Left hindlimb (tissue), 1 donor: ENCODE measurements around the gene SH3BP4.
"Not testable (repeated sequence)": the region's sequence is repeated elsewhere in the genome, so short reads cannot be mapped to it uniquely, and the experiment has no call there.

Experiments used
- DNase-seq: peaks from one replicate; pipeline ENCODE4 v3.0.0-alpha.2; 2018

SH3BP4 gene

DNA sequence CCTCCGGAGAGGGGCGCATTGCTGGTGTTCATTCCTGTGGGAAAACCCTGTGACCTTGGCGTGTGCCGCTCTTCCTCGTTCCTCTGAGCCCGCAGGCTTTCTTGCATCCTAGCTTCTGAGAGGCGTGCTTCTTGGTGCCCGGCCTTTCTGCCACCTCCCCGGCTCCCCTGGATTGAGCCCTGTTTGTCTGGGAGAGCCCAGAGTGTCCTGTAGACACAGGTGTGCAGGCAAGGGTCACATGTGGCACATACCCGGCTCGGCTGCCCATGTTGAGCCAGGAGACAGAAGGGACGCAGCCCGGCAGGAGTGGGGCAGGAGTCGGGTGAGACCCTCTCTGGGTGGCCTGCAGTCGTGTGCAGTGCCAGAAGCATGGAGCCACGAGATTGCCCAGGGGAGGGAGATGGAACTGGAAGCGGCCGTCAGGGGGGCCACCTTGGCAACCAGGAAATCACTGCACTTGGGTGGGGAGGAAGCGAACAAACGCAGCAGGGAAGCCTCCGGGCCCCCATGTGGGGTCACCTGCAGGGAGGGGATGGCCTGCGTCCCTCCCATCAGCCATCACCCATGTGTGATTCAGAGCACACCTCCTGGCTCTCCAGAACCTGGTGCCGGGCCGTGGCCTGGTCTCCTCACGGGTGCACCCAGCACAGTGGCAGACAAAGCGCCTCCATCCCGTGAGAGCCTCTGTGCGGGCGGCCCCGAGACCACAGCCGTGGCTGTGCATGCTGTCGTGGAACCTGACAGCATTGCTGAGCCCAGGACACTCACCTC, 92.9 kb downstream of the SH3BP4 start:
- DNase-seq = no peak

DNA sequence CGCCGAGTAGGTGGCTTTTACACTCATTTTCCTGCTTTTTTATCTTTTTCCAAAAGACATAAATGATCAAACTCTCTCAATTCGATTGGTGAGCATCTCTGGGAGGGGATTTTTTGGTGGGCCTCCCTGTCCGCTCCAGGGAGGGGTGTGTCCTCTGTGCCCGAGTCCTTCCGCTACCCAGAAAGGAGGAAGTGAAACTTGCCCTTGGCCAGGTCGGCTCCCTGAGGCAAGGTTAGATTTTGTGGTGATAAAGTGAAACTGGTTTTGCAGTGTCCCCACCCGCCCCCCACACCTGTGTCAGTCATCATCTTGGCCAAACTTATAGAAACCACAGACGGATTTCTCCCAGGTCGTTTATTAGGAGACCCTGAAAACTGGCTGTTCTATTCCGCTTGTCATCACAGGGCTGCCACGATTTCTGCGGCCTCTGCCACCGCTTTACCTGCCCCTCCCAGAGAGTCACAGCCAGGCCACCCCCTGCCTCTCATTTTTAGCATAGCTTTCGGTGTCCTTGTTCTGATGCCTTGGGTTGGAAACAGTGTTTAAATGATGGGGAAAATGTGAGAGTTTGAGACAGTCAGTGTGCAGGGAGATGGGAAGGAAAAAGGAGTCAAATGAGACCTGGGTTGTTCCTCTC, 93.6 kb downstream of the SH3BP4 start:
- DNase-seq = no peak

DNA sequence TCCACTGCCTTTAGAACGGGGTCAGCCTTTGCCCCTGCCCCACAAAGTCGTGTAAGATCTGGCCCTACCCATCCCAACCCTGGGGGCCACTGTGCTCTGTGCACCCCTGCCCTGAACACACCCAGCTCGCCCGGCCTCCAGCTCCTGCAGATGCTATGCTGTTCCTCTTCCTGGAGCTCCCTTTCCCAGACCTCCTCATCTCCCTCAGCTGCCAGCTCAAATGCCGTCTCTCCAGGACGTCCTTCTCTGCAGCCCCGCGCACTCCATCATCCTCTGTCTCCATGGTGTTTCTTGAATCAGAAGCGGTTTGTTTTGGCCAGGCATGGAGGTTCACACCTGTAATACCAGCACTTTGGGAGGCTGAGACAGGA, 94.1 kb downstream of the SH3BP4 start:
- no peak for DNase-seq

DNA sequence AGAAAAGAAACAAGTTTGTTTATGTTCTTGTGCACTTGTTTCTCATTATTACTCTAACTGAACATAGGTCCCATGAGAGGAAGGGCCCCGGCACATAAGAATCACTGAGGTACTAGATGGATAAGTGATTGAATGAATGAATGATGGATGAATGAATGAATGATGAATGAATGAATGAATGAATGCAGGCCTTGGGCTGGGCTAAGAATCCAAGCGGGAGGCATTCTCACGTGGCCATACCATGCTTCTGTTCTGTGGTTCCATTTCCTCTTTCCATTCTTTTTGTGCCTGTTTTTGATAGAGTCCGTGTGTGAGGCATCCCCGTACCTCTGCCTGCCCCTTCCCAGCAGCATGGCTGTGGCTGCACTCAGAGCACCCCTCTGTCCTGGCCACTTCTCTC, 94.8 kb downstream of the SH3BP4 start:
- no peak for DNase-seq

DNA sequence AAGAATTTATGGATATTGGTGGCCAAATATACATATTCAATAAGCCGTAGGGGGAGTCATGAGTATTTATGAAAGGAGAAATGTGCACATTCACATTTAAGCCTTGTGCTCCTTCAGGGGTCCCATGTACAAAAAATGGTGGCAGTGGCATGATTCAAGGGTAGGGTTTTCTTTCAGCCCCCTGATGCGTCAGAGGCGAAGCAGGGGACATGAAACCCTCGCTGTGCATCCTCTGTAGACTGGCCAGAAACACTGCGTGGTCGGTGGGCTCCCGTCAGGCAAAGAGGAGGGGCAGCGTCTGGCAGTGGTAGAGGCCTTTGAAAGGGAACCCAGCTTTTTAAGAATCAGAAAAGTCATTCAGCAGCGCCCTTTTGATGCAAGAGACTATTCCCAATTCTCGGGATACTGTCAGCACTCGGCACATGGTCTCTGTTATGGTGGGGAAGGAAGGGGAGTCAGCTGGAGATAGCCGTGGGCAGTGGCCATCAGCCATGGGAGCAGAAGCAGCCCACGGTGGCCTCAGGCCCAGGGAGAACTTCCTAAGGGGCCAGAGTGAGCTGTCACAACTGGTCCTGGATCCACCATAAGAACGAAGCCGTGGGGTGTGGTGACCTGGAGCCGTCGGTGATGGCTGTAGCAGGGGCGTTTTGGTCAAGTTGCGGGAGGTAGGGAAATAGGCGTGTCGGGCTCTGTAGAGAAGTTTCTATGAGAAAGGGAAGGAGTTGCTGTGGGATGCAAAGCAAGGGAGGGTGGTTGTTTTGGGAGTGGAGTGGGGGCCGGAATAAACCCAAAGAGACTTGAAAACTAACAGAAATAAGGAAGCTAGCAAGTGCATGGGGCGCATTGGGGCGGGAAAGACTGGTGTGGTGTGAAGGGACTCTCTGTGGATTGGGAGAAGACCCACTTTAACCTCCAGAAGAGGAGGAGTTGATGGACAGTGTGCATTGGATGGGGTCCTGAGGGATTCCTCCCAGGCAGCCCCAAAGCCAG, 95.6 kb downstream of the SH3BP4 start:
- no peak for DNase-seq

DNA sequence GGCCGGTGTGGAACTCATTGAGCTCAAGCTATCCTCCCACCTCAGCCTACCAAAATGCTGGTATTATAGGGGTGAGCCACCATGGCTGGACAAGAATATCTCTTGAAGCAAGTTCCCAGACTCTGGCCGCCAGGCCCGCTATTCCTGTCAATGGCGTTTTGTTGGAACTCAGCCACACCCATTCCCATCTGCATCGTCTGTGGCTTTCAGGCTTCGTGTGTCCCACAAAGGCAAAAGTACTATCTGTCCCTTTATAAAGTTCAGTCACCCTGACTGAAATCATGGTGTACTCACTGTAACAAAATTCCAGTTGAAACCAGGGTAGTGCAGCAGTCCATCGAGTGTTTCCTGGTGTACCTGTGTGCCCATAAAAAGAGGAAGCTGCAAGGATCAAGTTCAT, 96.7 kb downstream of the SH3BP4 start:
- DNase-seq = no peak

DNA sequence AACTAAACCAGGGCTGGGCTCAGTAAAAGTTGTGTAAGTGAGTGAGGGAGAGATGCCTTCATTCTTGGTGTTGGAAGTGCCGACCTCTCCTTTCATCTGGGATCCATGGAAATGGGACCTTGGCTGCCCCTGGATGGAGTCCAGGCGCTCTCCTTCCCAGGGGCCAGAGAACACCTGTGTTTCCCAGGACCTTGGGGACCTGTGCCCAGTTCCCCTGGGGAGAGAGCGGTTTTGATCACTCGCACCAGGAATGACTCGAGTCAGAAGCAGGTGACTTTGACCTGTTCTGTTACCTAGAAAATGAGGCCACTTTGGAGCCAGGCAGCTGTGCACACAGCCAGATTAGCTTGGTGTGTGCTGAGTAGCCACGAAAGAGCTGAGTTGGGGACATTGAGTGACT, 97.3 kb downstream of the SH3BP4 start:
- DNase-seq = no peak

DNA sequence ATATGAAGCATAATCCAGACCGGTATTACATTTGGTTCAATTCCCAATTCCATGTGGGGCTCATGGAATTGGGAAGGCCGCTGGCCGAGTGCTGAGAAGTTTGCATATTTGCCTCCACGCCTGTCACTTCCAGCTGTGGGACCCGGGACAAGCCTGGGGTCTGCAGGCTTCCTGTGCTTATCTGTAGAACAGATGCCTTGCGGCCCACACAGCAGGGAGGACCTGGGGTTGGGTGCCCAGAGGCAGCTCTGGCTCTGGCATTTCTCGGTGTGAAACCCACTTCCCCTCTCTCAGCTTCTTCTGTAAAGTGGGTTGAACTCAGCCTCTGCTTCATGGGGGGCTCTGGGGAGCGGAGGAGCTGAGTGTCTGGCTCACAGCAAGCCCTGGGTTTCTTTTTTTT, 97.9 kb downstream of the SH3BP4 start:
- DNase-seq = no peak

DNA sequence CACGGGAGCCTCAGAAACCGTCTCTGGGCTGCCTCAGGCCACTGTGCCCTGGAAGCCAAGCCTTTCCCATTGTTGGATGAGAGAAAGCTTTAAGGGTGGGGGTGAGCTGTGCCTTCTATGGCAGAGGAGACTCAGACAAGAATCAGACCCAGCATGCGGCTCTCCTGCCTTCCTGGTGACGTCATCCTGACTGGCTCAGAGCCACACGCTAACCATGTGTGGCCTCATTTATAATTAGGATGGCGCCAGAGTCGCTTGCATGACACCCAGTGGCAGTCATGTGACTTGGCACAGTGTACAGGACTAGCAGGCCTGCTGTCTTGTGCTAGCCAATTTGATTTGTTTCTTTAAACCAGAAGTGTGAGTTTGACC, 99.1 kb downstream of the SH3BP4 start:
- DNase-seq = peak; percentile 87

DNA sequence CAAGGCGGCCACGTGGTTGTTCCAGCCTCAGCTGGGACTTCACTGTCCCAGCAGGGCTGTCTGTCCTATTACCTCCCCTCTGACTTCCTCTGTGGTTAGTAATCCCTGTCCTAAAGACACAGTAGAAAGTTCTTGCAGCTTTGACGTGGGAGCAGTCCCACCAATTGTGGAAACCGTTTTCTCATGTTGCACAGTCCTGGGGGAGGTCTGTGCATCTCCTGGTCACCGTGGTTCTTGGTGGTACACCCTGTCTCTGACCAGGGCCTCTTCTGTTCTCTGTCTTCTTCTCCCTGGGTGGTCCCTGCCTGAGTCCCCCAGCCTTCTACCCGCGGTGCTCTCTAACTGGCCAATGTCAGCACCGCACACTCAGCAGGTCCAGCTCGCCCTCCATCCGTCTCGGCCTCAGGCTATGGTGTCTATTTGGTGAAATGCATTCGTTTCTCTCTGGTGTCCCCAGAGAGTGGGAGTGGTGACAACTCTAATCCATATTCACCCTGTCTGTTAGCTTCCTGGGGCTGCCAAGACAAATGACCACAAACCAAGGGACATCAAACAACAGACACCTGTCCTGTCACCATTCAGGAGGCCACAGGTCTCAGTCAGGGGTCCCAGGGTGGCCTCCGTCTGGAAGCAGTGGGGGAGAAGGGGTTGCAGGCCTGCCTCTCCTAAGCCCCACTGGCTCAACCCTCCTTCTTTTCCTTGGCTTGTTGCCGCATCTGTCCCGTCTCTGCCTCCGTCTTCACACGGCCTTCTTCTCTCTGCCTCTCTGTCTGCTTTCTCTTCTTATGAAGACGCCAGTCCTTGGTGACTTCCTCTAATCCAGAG, 99.8 kb downstream of the SH3BP4 start:
- DNase-seq = no peak

DNA sequence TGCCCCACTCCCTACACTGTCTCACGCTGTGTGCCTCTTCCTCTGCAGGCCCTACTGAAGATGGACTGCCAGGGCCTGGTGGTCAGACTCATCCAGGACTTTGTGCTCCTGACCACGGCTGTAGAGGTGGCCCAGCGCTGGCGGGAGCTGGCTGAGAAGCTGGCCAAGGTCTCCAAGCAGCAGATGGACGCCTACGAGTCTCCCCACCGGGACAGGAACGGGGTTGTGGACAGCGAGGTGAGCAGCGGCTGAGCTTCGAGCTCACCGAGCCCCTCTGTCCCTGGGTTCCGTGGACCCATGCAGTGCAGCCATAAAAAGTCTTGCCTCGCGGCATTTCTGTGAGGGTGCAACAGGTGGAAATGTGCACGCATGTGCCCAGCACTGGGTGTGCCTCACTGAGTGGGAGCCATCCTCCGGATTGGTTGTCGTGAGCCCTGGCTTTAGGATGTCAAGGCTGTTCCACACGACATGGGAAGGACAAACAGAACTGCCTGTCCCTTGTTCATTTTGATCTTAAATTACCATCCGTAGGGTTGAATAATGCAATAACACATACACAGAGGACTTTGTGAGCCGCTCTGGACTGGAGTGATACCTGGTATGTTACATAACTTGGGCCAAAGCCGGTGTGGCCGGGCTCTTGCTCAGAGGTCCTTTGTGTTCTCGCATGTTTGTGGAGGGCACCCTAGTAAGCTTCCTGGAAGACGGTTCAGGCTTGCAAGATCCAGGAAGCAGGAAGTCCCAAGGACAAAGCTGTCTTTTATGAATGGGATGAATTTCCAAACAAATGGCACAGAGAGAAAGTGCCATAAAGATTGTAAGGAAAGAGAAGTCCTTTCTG, 100.9 kb downstream of the SH3BP4 start:
- DNase-seq = no peak

DNA sequence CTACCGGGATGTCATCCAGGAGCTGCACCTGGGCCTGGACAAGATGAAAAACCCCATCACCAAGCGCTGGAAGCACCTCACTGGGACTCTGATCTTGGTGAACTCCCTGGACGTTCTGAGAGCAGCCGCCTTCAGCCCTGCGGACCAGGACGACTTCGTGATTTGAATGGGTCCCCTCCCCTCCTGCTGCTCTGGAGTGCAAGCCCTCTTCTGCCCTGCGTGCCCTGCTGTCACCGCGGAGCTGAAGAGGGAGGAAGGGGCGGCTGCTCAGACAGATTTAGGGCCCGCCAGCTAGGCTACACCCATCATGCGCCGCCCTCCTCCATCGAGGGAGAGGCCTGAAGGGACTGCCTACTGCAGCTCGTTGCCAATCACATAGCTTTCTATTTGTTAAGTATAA, 101.8 kb downstream of the SH3BP4 start:
- no peak for DNase-seq

DNA sequence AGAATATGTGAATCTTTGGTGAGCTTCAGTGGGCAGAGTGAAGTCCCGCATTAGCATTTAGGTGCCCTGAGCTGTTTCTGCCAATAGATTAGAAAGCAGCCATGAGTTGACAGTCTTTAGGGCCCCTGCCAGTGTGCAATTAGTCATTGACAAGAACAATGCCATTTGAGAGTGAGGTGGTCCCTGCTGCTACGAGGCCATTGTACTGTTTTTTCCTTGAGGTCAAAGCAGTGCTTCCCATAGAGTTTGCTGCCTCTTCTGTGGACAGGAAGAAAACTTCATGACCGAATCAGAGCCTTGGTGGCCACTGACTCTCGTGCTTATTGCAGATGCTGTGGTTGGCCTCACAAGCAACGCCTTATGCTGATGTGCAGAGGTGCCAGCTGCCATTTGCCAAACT, 102.7 kb downstream of the SH3BP4 start:
- DNase-seq = no peak

DNA sequence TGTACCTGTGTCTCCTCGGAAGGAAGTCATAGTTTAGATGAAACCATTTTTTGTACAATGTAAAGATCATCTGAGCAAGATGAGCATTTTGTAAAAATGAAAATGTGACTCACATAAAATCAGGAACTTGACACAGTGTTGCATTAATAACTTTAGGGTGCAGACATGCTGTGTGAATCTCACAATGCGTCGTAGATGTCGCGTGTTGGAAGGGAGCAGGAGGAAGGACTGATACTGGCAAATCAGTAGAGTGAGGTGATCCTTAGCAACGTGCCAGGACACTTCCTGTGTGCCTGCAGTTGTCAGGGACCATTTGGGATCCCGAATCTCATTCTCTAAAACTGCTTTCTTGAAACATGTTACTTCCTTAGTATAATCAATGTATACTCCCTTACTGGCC, 103.1 kb downstream of the SH3BP4 start:
- DNase-seq = no peak

DNA sequence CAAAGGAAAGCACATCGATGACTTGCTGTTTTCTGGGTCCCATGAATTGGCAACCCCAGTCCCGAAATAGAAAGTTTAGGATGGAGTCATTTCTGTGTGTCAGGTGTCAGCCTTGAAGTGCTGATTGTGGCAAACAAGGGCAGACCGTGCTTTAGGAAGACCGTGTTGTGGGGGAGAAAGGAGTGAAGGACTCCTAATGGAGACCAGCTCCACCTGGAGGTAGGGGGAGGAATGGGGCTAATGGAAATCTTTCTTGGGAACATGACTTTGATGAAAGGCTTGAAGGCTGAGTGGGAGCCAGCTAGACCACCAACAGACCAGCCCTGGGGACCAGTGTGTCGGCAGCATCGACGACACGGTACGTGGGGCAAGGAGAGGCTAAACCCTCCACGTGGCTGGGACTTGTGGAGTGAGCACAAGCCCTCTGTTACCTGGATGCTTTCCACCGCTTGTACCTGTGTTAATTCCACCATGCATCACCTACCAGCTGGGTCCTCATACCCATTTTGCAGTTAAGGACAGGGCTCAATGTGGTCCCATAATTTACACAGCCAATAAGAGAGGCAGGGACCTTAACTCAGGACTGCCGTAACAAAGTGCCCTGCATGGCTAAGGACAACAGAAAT, 104.2 kb downstream of the SH3BP4 start:
- DNase-seq = no peak

DNA sequence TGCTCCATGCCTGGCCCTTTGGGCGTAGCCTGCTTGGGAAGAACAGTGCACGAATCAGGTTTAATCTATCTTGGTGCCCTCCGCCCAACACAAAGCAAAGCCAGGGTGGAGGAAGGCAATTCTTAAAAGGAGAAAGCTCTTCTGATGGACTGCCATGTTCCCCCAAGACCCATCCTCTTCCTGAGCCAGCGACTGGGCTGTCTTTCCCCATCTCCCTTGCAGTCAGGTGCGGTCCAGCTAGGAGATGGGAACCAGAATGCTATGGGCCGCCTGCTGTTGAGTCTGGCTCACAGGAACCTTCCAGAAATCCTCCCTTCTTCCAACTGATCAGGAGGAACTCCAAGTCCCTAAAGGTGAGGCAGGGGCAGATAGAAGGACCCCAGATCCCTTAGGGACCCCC, 105.0 kb downstream of the SH3BP4 start:
- no peak for DNase-seq

DNA sequence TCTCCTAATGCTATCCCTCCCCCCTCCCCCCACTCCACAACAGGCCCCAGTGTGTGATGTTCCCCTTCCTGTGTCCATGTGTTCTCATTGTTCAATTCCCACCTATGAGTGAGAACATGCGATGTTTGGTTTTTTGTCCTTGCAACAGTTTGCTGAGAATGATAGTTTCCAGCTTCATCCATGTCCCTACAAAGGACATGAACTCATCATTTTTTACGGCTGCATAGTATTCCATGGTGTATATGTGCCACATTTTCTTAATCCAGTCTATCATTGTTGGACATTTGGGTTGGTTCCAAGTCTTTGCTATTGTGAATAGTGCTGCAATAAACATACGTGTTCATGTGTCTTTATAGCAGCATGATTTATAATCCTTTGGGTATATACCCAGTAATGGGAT, 105.8 kb downstream of the SH3BP4 start:
- not testable (repeated sequence) for DNase-seq

DNA sequence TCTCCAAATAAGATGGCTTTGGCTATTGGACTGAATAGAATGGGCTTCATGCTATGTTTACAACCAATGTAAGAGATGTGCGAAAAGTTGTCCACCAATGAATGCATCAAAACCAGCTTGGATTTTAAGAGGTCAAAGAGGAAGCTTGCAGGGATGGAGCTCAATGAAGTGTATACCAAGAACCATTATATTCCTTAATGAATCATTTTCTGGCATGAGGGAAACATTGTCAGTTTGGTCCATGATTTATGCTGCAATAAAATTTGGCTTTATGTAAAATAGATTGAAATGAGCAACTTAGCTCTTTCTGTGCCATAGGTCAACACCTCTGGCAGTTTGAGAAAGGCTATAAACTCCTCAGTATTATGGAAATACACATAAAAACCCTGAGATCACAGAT, 107.3 kb downstream of the SH3BP4 start:
- DNase-seq = no peak

DNA sequence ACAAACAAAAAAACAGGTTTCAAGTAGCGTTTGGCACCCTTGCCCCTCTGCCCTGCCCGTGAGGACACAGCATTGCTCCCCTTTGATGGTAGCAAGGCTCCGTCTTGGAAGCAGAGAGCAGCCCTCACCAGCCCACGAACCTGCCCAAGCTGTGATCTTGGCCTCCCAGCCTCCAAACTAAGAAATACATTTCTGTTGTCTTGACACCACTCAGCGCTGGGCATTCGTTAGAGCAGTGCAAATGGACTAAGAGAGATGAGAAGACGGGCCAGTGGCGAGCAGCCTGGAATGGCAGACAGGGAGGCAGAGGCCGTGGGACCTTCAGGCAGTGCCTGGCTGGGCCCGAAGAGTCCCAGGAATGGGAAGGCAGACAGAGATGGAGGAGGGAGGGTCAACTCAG, 109.8 kb downstream of the SH3BP4 start:
- no peak for DNase-seq

DNA sequence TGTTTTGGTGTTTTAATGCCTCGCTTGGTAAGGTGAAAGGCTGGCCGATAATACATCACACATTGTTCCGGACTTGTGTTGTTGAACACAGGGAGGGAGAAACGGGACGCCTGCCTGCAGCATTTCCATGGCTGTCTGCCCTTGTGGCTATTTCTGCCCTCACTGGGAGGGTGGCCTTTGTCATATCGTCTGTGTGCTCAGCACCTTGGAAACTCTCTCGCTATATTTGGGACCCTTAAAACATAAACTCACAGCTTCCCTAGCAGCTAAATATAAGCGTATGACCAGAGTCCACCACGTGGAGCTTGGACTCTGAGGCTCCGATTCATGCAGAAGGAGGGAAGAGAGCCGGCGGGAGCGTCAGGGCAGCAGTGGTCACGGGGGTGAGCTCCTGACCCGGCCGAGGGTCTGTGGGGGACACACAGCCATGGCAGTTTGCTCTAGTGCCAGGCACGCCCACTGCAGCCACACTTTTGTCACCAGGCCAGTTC, 111.7 kb downstream of the SH3BP4 start:
- no peak for DNase-seq

DNA sequence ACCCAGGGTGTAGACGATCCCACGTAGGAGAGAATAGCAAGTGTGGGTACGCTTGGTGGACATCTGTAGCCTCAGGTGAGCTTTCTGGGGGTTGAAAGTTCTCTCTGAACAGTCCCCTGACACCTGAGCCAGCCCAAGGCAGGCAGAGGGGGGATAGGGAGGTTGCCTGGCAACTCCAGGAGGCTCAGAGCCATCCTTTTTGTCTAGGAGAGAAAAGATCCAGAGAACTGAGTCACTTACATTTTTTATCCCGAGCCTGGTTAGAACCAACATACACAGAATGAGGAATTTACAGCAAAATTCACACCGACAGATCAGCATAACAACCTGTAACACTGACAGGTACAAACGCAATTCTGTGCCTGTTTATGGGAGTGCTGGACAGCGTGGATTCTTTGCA, 113.2 kb downstream of the SH3BP4 start:
- no peak for DNase-seq
